IPS DF 19.7 (cell line): ENCODE results near the gene NCKAP5.

Experiments
- DNase-seq: peaks from one replicate; pipeline ENCODE4 v3.0.0-alpha.2; 2013; ENCODE audit warnings: low read depth, low spot score

The NCKAP5 gene

GRCh38 chr2:133458280-133458679 lies 110.0 kb downstream of the NCKAP5 start:
- no peak for DNase-seq

- no peak for DNase-seq
These were observed 110.4 kb downstream of the NCKAP5 start for GRCh38 chr2:133457861-133458260.

GRCh38 chr2:133456971-133457370 lies 111.3 kb downstream of the NCKAP5 start:
- DNase-seq, result no peak

GRCh38 chr2:133456156-133456555 lies 112.1 kb downstream of the NCKAP5 start:
- DNase-seq, result no peak

- no peak for DNase-seq
These were observed 115.2 kb downstream of the NCKAP5 start for GRCh38 chr2:133453032-133453431.

GRCh38 chr2:133452583-133452982 lies 115.7 kb downstream of the NCKAP5 start:
- no peak for DNase-seq

GRCh38 chr2:133452146-133452545 lies 116.1 kb downstream of the NCKAP5 start:
- DNase-seq, result no peak

- DNase-seq, result no peak
These were observed 120.1 kb downstream of the NCKAP5 start for GRCh38 chr2:133448195-133448594.

GRCh38 chr2:133447303-133447702 lies 121.0 kb downstream of the NCKAP5 start:
- DNase-seq, result no peak

- DNase-seq, result no peak
These were observed 123.8 kb downstream of the NCKAP5 start for GRCh38 chr2:133444465-133444864.

GRCh38 chr2:133442393-133442792 lies 125.9 kb downstream of the NCKAP5 start:
- DNase-seq, result no peak

GRCh38 chr2:133439565-133439920 lies 128.7 kb downstream of the NCKAP5 start:
- DNase-seq, result no peak

- no peak for DNase-seq
These were observed 129.3 kb downstream of the NCKAP5 start for GRCh38 chr2:133438848-133439564.

- no peak for DNase-seq
These were observed 130.2 kb downstream of the NCKAP5 start for GRCh38 chr2:133438026-133438425.

- DNase-seq, result no peak
These were observed 130.8 kb downstream of the NCKAP5 start for GRCh38 chr2:133437492-133437891.

GRCh38 chr2:133434959-133435668 lies 133.1 kb downstream of the NCKAP5 start:
- DNase-seq, result no peak

- DNase-seq, result no peak
These were observed 134.5 kb downstream of the NCKAP5 start for GRCh38 chr2:133433455-133434451.

- no peak for DNase-seq
These were observed 135.5 kb downstream of the NCKAP5 start for GRCh38 chr2:133432778-133433177.

GRCh38 chr2:133431289-133431688 lies 137.0 kb downstream of the NCKAP5 start:
- no peak for DNase-seq

GRCh38 chr2:133426791-133427190 lies 141.5 kb downstream of the NCKAP5 start:
- no peak for DNase-seq

GRCh38 chr2:133425612-133426011 lies 142.7 kb downstream of the NCKAP5 start:
- DNase-seq, result no peak

- no peak for DNase-seq
These were observed 143.4 kb downstream of the NCKAP5 start for GRCh38 chr2:133424876-133425275.
